B cell (primary cell): ENCODE results near the gene OXSR1. TPM values are rescaled to one million over a fixed set of nuclear protein-coding genes. Genes with fewer than 3 reads are reported as not detected.

ENCODE experiments used
- ATAC-seq: fragments of 200-7000 bp; cut with Tn5 transposase; one replicate; pipeline ENCODE4 v1.10.0; 2021; ENCODE audit warnings: low read depth, mild to moderate bottlenecking, moderate number of reproducible peaks, moderate library complexity
- CTCF ChIA-PET: fragments of 350-600 bp; sonication (Branson Sonifier 250); formaldehyde crosslinking; loops from one replicate; lab custom pipeline; 2021; ENCODE audit warnings: antibody characterized with exemption, inconsistent platforms; lab: Charles Lee
- POLR2A ChIA-PET: fragments of 350-600 bp; sonication (Branson Sonifier 250); formaldehyde crosslinking; loops from one replicate; lab custom pipeline; 2021; ENCODE audit warnings: antibody characterized with exemption; lab: Charles Lee
- DNase-seq: peaks from one replicate; pipeline ENCODE4 v3.0.0; 2013
- H2AFZ ChIP-seq: 2 replicates; pipeline ENCODE4 v1.6.1; 2012; ENCODE audit warnings: mild to moderate bottlenecking, low read depth, low read length; ENCODE audit not compliant: insufficient read depth, poor library complexity, severe bottlenecking
- H3K27ac ChIP-seq, 2 donors: 1 replicate in 1 of 2; 2 replicates in 1 of 2; pipeline ENCODE4 v1.5.1; 2012 to 2013; ENCODE audit warnings: low read length in 2 of 2, mild to moderate bottlenecking in 2 of 2, moderate library complexity in 1 of 2
- H3K27me3 ChIP-seq, 4 experiments: fragments of 200-600 bp in 1 of 4; sonication (generic) in 1 of 4; replicated peaks in 1 of 4; 1 replicate in 2 of 4; 2 replicates in 2 of 4; pipeline versions ENCODE4 v1.6.1 to v1.7.0; 2013 to 2016; ENCODE audit warnings: low read length in 3 of 4, mild to moderate bottlenecking in 2 of 4, mixed read lengths in 1 of 4, moderate library complexity in 1 of 4; ENCODE audit not compliant: insufficient read depth in 4 of 4, control insufficient read depth in 3 of 4; ENCODE audit errors: control extremely low read depth in 1 of 4
- H3K36me3 ChIP-seq, 2 experiments: replicated peaks in 1 of 2; 1 replicate in 1 of 2; 2 replicates in 1 of 2; pipeline versions ENCODE4 v1.6.1 to v1.7.1; 2013; ENCODE audit warnings: low read length in 1 of 2; ENCODE audit not compliant: insufficient read depth in 2 of 2, control insufficient read depth in 1 of 2; ENCODE audit errors: control extremely low read depth in 1 of 2, extremely low read depth in 1 of 2
- H3K4me1 ChIP-seq, 2 donors: fragments of 200-600 bp in 1 of 2; sonication (generic) in 1 of 2; 1 replicate in 1 of 2; 2 replicates in 1 of 2; pipeline versions ENCODE4 v1.5.1 to v1.6.1; 2013 to 2017; ENCODE audit warnings: low read length in 2 of 2; ENCODE audit not compliant: control insufficient read depth in 2 of 2, insufficient read depth in 2 of 2
- H3K4me2 ChIP-seq: replicated peaks from 2 replicates; pipeline ENCODE3; 2012; ENCODE audit warnings: mild to moderate bottlenecking, low read depth, low read length; ENCODE audit not compliant: poor library complexity, severe bottlenecking
- H3K4me3 ChIP-seq, 5 experiments: fragments of 200-600 bp in 1 of 5; sonication (generic) in 1 of 5; 1 replicate in 3 of 5; 2 replicates in 2 of 5; pipeline versions ENCODE4 v1.5.1 to v1.7.0; 2011 to 2016; ENCODE audit warnings: low read length in 4 of 5, mild to moderate bottlenecking in 4 of 5, low read depth in 2 of 5, control low read depth in 1 of 5, moderate library complexity in 1 of 5; ENCODE audit not compliant: insufficient read depth in 1 of 5; ENCODE audit errors: control extremely low read depth in 1 of 5, extremely low read depth in 1 of 5
- H3K79me2 ChIP-seq: fragments of 200-600 bp; sonication (generic); one replicate; pipeline ENCODE4 v1.6.0; 2016; ENCODE audit warnings: low read length; ENCODE audit not compliant: control insufficient read depth, insufficient read depth
- H3K9ac ChIP-seq: fragments of 200-600 bp; sonication (generic); 2 replicates; pipeline ENCODE4 v1.6.1; 2017; ENCODE audit warnings: mild to moderate bottlenecking, low read length, moderate library complexity
- H3K9me3 ChIP-seq, 3 donors: one replicate each; pipeline versions ENCODE4 v1.6.1 to v1.7.1; 2013; ENCODE audit warnings: low read length in 2 of 3; ENCODE audit not compliant: control insufficient read depth in 2 of 3, insufficient read depth in 1 of 3; ENCODE audit errors: control extremely low read depth in 1 of 3
- H4K20me1 ChIP-seq: 2 replicates; pipeline ENCODE4 v1.6.0; 2012; ENCODE audit warnings: mild to moderate bottlenecking, low read length; ENCODE audit not compliant: insufficient read depth, control insufficient read depth, poor library complexity, severe bottlenecking
- H3K27ac Mint-ChIP-seq: one replicate; pipeline ENCODE4 v1.8.0; 2021; ENCODE audit warnings: mixed read lengths
- H3K27me3 Mint-ChIP-seq: one replicate; pipeline ENCODE4 v1.8.0; 2021; ENCODE audit warnings: mixed read lengths
- H3K4me1 Mint-ChIP-seq: one replicate; pipeline ENCODE4 v1.8.0; 2021; ENCODE audit warnings: mixed read lengths
- H3K4me3 Mint-ChIP-seq: one replicate; pipeline ENCODE4 v1.8.0; 2021; ENCODE audit warnings: mixed read lengths
- H3K9me3 Mint-ChIP-seq: one replicate; pipeline ENCODE4 v1.8.0; 2022; ENCODE audit warnings: mixed read lengths; ENCODE audit not compliant: insufficient read depth
- CTCF ChIP-seq: fragments of 200-600 bp; IDR thresholded peaks from one replicate; pipeline ENCODE4 v1.8.0; 2022; ENCODE audit warnings: antibody characterized with exemption, mild to moderate bottlenecking
- EZH2 ChIP-seq: IDR thresholded peaks from 2 replicates; pipeline ENCODE4 v1.6.1; 2012; ENCODE audit warnings: borderline replicate concordance, low read depth, mild to moderate bottlenecking, moderate library complexity, low read length; ENCODE audit not compliant: insufficient read depth, poor library complexity, severe bottlenecking
- WGBS: methylation state at CpG from one replicate; pipeline ENCODE4 v1.1.5; 2013; ENCODE audit warnings: missing lambda C conversion rate; ENCODE audit not compliant: insufficient coverage; 5-methylcytosine and 5-hydroxymethylcytosine counted together
- intact Hi-C: fragments of 100-400 bp; cut with micrococcal nuclease; formaldehyde crosslinking; loops from one replicate; pipeline ENCODE4 v1.10.0; 2022
- polyA plus RNA-seq: library from polyadenylated mRNA; depleted of rRNA; stranded (reverse); fragments of >200 nt; gene quantifications from 2 replicates; pipeline ENCODE4 v1.2.3, GENCODE V29; 2012
- total RNA-seq, 2 donors: library from RNA; stranded (reverse); fragments of 120-200 nt in 1 of 2; gene quantifications; 1 replicate in 1 of 2; 2 replicates in 1 of 2; pipeline versions ENCODE4 v1.2.3 to v1.2.4, GENCODE V29; 2013 to 2022

Gene OXSR1
- total and polyA plus RNA-seq, 2 donors (not counting 1 experiment from before 2014, with no cell fraction given): 15.5 to 41.5 TPM

- Histone ChIP-seq H2AFZ (peak overlapping the region; percentile 74), H3K4me1 (peaks cover 21 to 28% of the 10 kb centered on the region in 2 donors), H3K9ac (peak overlapping the region; percentile 84), H3K27me3 (no peaks in the 10 kb centered on the region), H3K79me2 (peaks cover 36% of the 10 kb centered on the region), H3K4me3 (peak overlapping the region; percentile 64 to 97 (median 85)), H4K20me1 (peaks cover 16% of the 10 kb centered on the region), H3K9me3 (no peaks in the 10 kb centered on the region), H3K27ac (peak overlapping the region; percentile 98 to 100), H3K4me2 (peak overlapping the region; percentile 93), H3K36me3 (no peaks in the 10 kb centered on the region)
- intact Hi-C loops: loop anchor here (1.0 to 10.0 kb wide), 4 partner anchors 15 to 1243 kb away; partner anchors contain the start of genes RPSA, SCN11A, WDR48 and XYLB
- H3K4me3 Mint-ChIP-seq: peak overlapping the region; percentile 94
- DNase-seq (peak; percentile 23), ATAC-seq (no peak)
- H3K27ac Mint-ChIP-seq: peak overlapping the region; percentile 100
- no peaks in the 10 kb centered on the region for H3K9me3 Mint-ChIP-seq
- whole genome bisulfite sequencing: 64% methylated on average over 22 of the region's 24 CpGs
- peaks cover 44% of the 10 kb centered on the region for H3K4me1 Mint-ChIP-seq
- POLR2A ChIA-PET: interaction anchor here (0.7 to 4.9 kb wide), 6 partner anchors 15 to 1171 kb away, joined by 3 to 75 read pairs (median 4); partner anchors contain the start of genes ACAA1, DLEC1, EPM2AIP1 and MLH1
- H3K27me3 Mint-ChIP-seq: no peaks in the 10 kb centered on the region
- TF ChIP-seq CTCF (no peak), EZH2 (no peak)
- CTCF ChIA-PET: interaction anchor here (0.6 to 4.3 kb wide), 11 partner anchors 9 to 190 kb away, joined by 3 to 41 read pairs (median 4); partner anchors contain the start of genes ACAA1, MYD88 and XYLB
These were observed 1.3 kb upstream of the OXSR1 start for GRCh38 chr3:38163841-38164642.
